Adrenal gland (tissue), 5 donors: Measurements from ENCODE around the gene SPACA5B.

Experiments
- CTCF ChIP-seq, 6 experiments: fragments of 450-650 bp in 4 of 6; fragments of 200-600 bp in 2 of 6; sonication (generic) in 1 of 6; IDR thresholded peaks; 1 replicate in 5 of 6; 2 replicates in 1 of 6; pipeline versions ENCODE4 v1.5.1 to v1.8.0; 2016 to 2021; ENCODE audit warnings: antibody characterized with exemption in 6 of 6, mild to moderate bottlenecking in 2 of 6, moderate library complexity in 1 of 6
- POLR2A ChIP-seq, 2 donors: fragments of 450-650 bp; IDR thresholded peaks; one replicate each; pipeline ENCODE4 v1.6.1; 2017; ENCODE audit warnings: antibody characterized with exemption in 2 of 2, mild to moderate bottlenecking in 2 of 2, moderate library complexity in 1 of 2
- donor health status: DM: no; HTN: no; CAD: no.

- TF ChIP-seq CTCF (IDR thresholded peaks at IDR 0.05) (no peak), POLR2A (IDR thresholded peaks at IDR 0.05) (no peak)
Observed at GRCh38 chrX:48154796-48155195, 24.4 kb downstream of the SPACA5B start.
